WTC11 (cell line): ENCODE data around the gene WDR59. TPM values are rescaled to one million over a fixed set of nuclear protein-coding genes. Genes with fewer than 3 reads are reported as not detected.

Experiments used
- ATAC-seq: fragments of 200-7000 bp; cut with Tn5 transposase; 2 replicates; pipeline ENCODE4 v1.10.0; 2021; ENCODE audit warnings: mild to moderate bottlenecking, moderate library complexity
- CTCF ChIA-PET: fragments of 300-600 bp; sonication (Branson Sonifier 250); formaldehyde crosslinking; loops from one replicate; lab custom pipeline; 2021; ENCODE audit warnings: antibody characterized with exemption; lab: Charles Lee
- POLR2A ChIA-PET: fragments of 350-600 bp; sonication (Branson Sonifier 250); formaldehyde crosslinking; loops from one replicate; lab custom pipeline; 2021; ENCODE audit warnings: antibody characterized with exemption; lab: Charles Lee
- DNase-seq: peaks from one replicate; pipeline ENCODE4 v3.0.0; 2021; ENCODE audit warnings: low spot score
- H3K27ac Mint-ChIP-seq: 2 replicates; pipeline ENCODE4 v1.8.0; 2021; ENCODE audit warnings: mixed read lengths
- H3K27me3 Mint-ChIP-seq: 2 replicates; pipeline ENCODE4 v1.8.0; 2021; ENCODE audit warnings: low read depth, mild to moderate bottlenecking, moderate library complexity, mixed read lengths
- H3K36me3 Mint-ChIP-seq: 2 replicates; pipeline ENCODE4 v1.8.0; 2021; ENCODE audit warnings: mixed read lengths
- H3K4me1 Mint-ChIP-seq: 2 replicates; pipeline ENCODE4 v1.8.0; 2022; ENCODE audit warnings: mixed read lengths
- H3K4me3 Mint-ChIP-seq: 2 replicates; pipeline ENCODE4 v1.8.0; 2021; ENCODE audit warnings: mild to moderate bottlenecking, moderate library complexity, mixed read lengths
- H3K9me3 Mint-ChIP-seq: 2 replicates; pipeline ENCODE4 v1.8.0; 2021; ENCODE audit warnings: mixed read lengths
- AR ChIP-seq: fragments of 250-450 bp; sonication (Bioruptor Pico); IDR thresholded peaks from 2 replicates; pipeline ENCODE4 v1.9.0; 2021; ENCODE audit warnings: mild to moderate bottlenecking
- ARID4B ChIP-seq: sonication (generic); formaldehyde crosslinking; IDR thresholded peaks from 2 replicates; pipeline ENCODE4 v1.8.0; 2023; ENCODE audit warnings: missing genetic modification reagents, mild to moderate bottlenecking, borderline replicate concordance
- ELF4 ChIP-seq: sonication (generic); formaldehyde crosslinking; IDR thresholded peaks from 2 replicates; pipeline ENCODE4 v1.8.1; 2022; ENCODE audit warnings: low read depth, mild to moderate bottlenecking, moderate library complexity, missing genetic modification reagents
- ETV6 ChIP-seq: sonication (generic); formaldehyde crosslinking; IDR thresholded peaks from 2 replicates; pipeline ENCODE4 v1.8.1; 2022; ENCODE audit warnings: mild to moderate bottlenecking, missing genetic modification reagents
- HMGXB4 ChIP-seq: sonication (generic); formaldehyde crosslinking; IDR thresholded peaks from 2 replicates; pipeline ENCODE4 v1.8.1; 2023; ENCODE audit warnings: mild to moderate bottlenecking, moderate library complexity, missing genetic modification reagents
- MLX ChIP-seq: sonication (generic); formaldehyde crosslinking; IDR thresholded peaks from 2 replicates; pipeline ENCODE4 v1.8.1; 2023; ENCODE audit warnings: mild to moderate bottlenecking, missing genetic modification reagents, moderate library complexity
- MXD4 ChIP-seq: fragments of 250-450 bp; sonication (Bioruptor Pico); IDR thresholded peaks from 2 replicates; pipeline ENCODE4 v1.8.0; 2021; ENCODE audit warnings: mild to moderate bottlenecking, moderate library complexity, borderline replicate concordance
- PRDM15 ChIP-seq: sonication (generic); formaldehyde crosslinking; IDR thresholded peaks from 2 replicates; pipeline ENCODE4 v1.8.0; 2022; ENCODE audit warnings: missing genetic modification reagents
- TEAD4 ChIP-seq: sonication (generic); formaldehyde crosslinking; IDR thresholded peaks from 2 replicates; pipeline ENCODE4 v1.8.0; 2022; ENCODE audit warnings: mild to moderate bottlenecking, missing genetic modification reagents
- TP53 ChIP-seq: sonication (generic); formaldehyde crosslinking; IDR thresholded peaks from 2 replicates; pipeline ENCODE4 v1.8.1; 2023; ENCODE audit warnings: mild to moderate bottlenecking, missing genetic modification reagents
- ZBTB21 ChIP-seq: sonication (generic); formaldehyde crosslinking; IDR thresholded peaks from 2 replicates; pipeline ENCODE4 v1.8.1; 2023; ENCODE audit warnings: mild to moderate bottlenecking, missing genetic modification reagents, borderline replicate concordance
- ZBTB43 ChIP-seq: sonication (generic); formaldehyde crosslinking; IDR thresholded peaks from 2 replicates; pipeline ENCODE4 v1.8.1; 2023; ENCODE audit warnings: mild to moderate bottlenecking, missing genetic modification reagents
- ZNF232 ChIP-seq: sonication (generic); formaldehyde crosslinking; IDR thresholded peaks from 2 replicates; pipeline ENCODE4 v1.8.0; 2022; ENCODE audit warnings: mild to moderate bottlenecking, missing genetic modification reagents
- ZNF263 ChIP-seq: sonication (generic); formaldehyde crosslinking; IDR thresholded peaks from 2 replicates; pipeline ENCODE4 v1.8.1; 2022; ENCODE audit warnings: low read depth, mild to moderate bottlenecking, moderate library complexity, missing genetic modification reagents
- ZNF512 ChIP-seq: sonication (generic); formaldehyde crosslinking; IDR thresholded peaks from 2 replicates; pipeline ENCODE4 v1.8.1; 2022; ENCODE audit warnings: missing genetic modification reagents, borderline replicate concordance
- total RNA-seq: library from RNA; stranded (reverse); gene quantifications from 3 replicates; pipeline ENCODE4 v1.2.3, GENCODE V29; 2021

The WDR59 gene
- total RNA-seq, 1 experiment from 2014 or later = 100 TPM

GRCh38 chr16:74942566-74942965, 42.4 kb downstream of the WDR59 start:
- H3K4me1 Mint-ChIP-seq = no peaks in the 10 kb centered on the region
- no peak for DNase-seq
- no peak overlapping the region for H3K27ac Mint-ChIP-seq
- peaks cover 63% of the 10 kb centered on the region for H3K36me3 Mint-ChIP-seq
- no peaks in the 10 kb centered on the region for H3K9me3 Mint-ChIP-seq
- H3K4me3 Mint-ChIP-seq = no peak overlapping the region
- H3K27me3 Mint-ChIP-seq = no peaks in the 10 kb centered on the region
- ATAC-seq = no peak
- no peak for TF ChIP-seq ETV6
- POLR2A ChIA-PET = interaction anchor here (0.6 kb wide), 1 partner anchor 176 kb away, joined by 5 read pairs; no protein-coding TSS in a partner anchor
- CTCF ChIA-PET = no interaction called here

GRCh38 chr16:74939688-74940087, 45.2 kb downstream of the WDR59 start:
- ChIA-PET CTCF (no interaction called here), POLR2A (no interaction called here)
- Mint-ChIP-seq H3K4me3 (no peak overlapping the region), H3K4me1 (no peaks in the 10 kb centered on the region), H3K27ac (no peak overlapping the region), H3K9me3 (no peaks in the 10 kb centered on the region), H3K36me3 (peaks cover 56% of the 10 kb centered on the region), H3K27me3 (no peaks in the 10 kb centered on the region)
- no peak for DNase-seq
- ATAC-seq = no peak
- no peak for TF ChIP-seq ELF4 (CRISPR knock-in tag)
- TF ChIP-seq ZNF263 = no peak
- no peak for TF ChIP-seq ZNF232 (CRISPR knock-in tag)
- TF ChIP-seq ZBTB43 = no peak
- no peak for TF ChIP-seq PRDM15
- TF ChIP-seq HMGXB4 = no peak
- no peak for TF ChIP-seq ETV6
- TF ChIP-seq AR = no peak
- TF ChIP-seq TEAD4 (CRISPR knock-in tag) = no peak
- no peak for TF ChIP-seq ARID4B
- no peak for TF ChIP-seq ZBTB21 (CRISPR knock-in tag)
- no peak for TF ChIP-seq MLX (CRISPR knock-in tag)
- no peak for TF ChIP-seq ZNF512 (CRISPR knock-in tag)
- no peak for TF ChIP-seq MXD4 (CRISPR knock-in tag)
- TF ChIP-seq TP53 (CRISPR knock-in tag) = no peak
